Measurements from ENCODE around the gene SMS.

DNA sequence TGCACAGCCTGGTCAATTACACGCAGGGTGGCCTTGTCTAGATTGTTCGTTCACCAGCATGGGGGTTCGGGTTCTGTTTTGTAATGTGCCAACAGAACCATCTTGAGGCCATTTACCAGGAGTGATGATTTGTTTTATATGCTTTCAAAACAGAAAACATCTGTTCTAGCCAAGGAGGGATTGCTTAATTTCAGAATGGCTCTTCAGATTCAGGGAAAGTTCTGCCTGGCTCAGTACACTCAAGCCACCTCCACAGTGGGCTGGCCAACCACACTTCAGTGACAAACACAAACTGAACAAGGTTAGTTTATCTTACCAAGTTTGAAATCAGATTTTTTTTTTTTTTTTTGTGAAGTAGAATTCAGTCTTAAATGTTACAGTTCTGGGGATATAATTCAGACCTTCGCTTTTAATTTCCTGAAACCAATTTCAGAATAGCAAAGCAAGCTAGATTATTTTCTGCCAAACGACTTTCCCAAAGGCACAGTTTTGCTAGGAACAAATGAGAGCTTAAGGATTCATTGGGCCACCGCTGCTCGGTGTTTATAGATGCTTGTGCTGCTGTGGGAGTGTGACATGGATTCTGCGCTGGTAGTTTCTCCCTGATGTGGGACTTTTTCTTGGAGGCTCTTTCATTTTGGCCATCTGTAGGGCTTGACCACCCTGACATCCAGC is 23.4 kb downstream of the SMS start:
- TF ChIP-seq CTCF (IDR thresholded peaks at IDR 0.05) (no peak), POLR2A (IDR thresholded peaks at IDR 0.05) (no peak)

All from heart left ventricle (tissue), 13 donors.